Measurements from ENCODE around the gene ZBTB33.

Gene ZBTB33

GRCh38 chrX:120271218-120271617 lies 20.6 kb downstream of the ZBTB33 start:
- H3K36me3 ChIP-seq (ENCODE audit: low read length) = no peaks in the 10 kb centered on the region
- no peak overlapping the region for H2AFZ ChIP-seq (ENCODE audit: low read depth, low read length, severe bottlenecking)
- H3K4me3 ChIP-seq (ENCODE audit: insufficient read depth, low read length, poor library complexity, severe bottlenecking) = no peak overlapping the region
- H3K4me2 ChIP-seq (ENCODE audit: low read depth, low read length, poor library complexity, severe bottlenecking) = no peak overlapping the region
- no peaks in the 10 kb centered on the region for H3F3A ChIP-seq (ENCODE audit: insufficient read depth)
- no peaks in the 10 kb centered on the region for H4K20me1 ChIP-seq (ENCODE audit: low read depth, low read length)
- no peak for TF ChIP-seq EZH2phosphoT487 (conservative IDR thresholded peaks at IDR 0.05; ENCODE audit: low read length)
- TF ChIP-seq CTCF (IDR thresholded peaks at IDR 0.05; ENCODE audit: insufficient read depth, low read length, poor library complexity, severe bottlenecking) = no peak
- no peaks in the 10 kb centered on the region for H3K9me2 ChIP-seq (replicated peaks; ENCODE audit: insufficient read depth, low read length)
- H3K27me3 ChIP-seq (ENCODE audit: low read length) = no peaks in the 10 kb centered on the region
- H3K27ac ChIP-seq (ENCODE audit: low read depth, low read length) = no peak overlapping the region
- H3K9ac ChIP-seq (ENCODE audit: low read length) = no peak overlapping the region
- H3K79me2 ChIP-seq (ENCODE audit: insufficient read depth, low read length) = no peaks in the 10 kb centered on the region
- H3K9me3 ChIP-seq (ENCODE audit: insufficient read depth, low read length) = no peaks in the 10 kb centered on the region

GRCh38 chrX:120274145-120274544 lies 23.5 kb downstream of the ZBTB33 start:
- H4K20me1 ChIP-seq (ENCODE audit: low read depth, low read length) = no peaks in the 10 kb centered on the region
- no peaks in the 10 kb centered on the region for H3K9me2 ChIP-seq (replicated peaks; ENCODE audit: insufficient read depth, low read length)
- TF ChIP-seq EZH2phosphoT487 (conservative IDR thresholded peaks at IDR 0.05; ENCODE audit: low read length) (no peak), CTCF (IDR thresholded peaks at IDR 0.05; ENCODE audit: insufficient read depth, low read length, poor library complexity, severe bottlenecking) (no peak)
- no peak overlapping the region for H3K4me3 ChIP-seq (ENCODE audit: insufficient read depth, low read length, poor library complexity, severe bottlenecking)
- no peaks in the 10 kb centered on the region for H3K36me3 ChIP-seq (ENCODE audit: low read length)
- no peaks in the 10 kb centered on the region for H3K9me3 ChIP-seq (ENCODE audit: insufficient read depth, low read length)
- no peak overlapping the region for H3K27ac ChIP-seq (ENCODE audit: low read depth, low read length)
- no peaks in the 10 kb centered on the region for H3F3A ChIP-seq (ENCODE audit: insufficient read depth)
- no peaks in the 10 kb centered on the region for H3K79me2 ChIP-seq (ENCODE audit: insufficient read depth, low read length)
- no peak overlapping the region for H3K9ac ChIP-seq (ENCODE audit: low read length)
- no peaks in the 10 kb centered on the region for H3K27me3 ChIP-seq (ENCODE audit: low read length)
- H3K4me2 ChIP-seq (ENCODE audit: low read depth, low read length, poor library complexity, severe bottlenecking) = no peak overlapping the region
- H2AFZ ChIP-seq (ENCODE audit: low read depth, low read length, severe bottlenecking) = no peak overlapping the region

- Histone ChIP-seq H3K4me3 (ENCODE audit: insufficient read depth, low read length, poor library complexity, severe bottlenecking) (no peak overlapping the region), H3K4me2 (ENCODE audit: low read depth, low read length, poor library complexity, severe bottlenecking) (no peak overlapping the region), H3K9me3 (ENCODE audit: insufficient read depth, low read length) (no peaks in the 10 kb centered on the region), H4K20me1 (ENCODE audit: low read depth, low read length) (no peaks in the 10 kb centered on the region), H3K27ac (ENCODE audit: low read depth, low read length) (no peak overlapping the region), H3K79me2 (ENCODE audit: insufficient read depth, low read length) (no peaks in the 10 kb centered on the region), H3K9ac (ENCODE audit: low read length) (no peak overlapping the region), H3F3A (ENCODE audit: insufficient read depth) (no peaks in the 10 kb centered on the region), H2AFZ (ENCODE audit: low read depth, low read length, severe bottlenecking) (no peak overlapping the region), H3K36me3 (ENCODE audit: low read length) (no peaks in the 10 kb centered on the region), H3K9me2 (replicated peaks; ENCODE audit: insufficient read depth, low read length) (no peaks in the 10 kb centered on the region), H3K27me3 (ENCODE audit: low read length) (no peaks in the 10 kb centered on the region)
- TF ChIP-seq CTCF (IDR thresholded peaks at IDR 0.05; ENCODE audit: insufficient read depth, low read length, poor library complexity, severe bottlenecking) (no peak), EZH2phosphoT487 (conservative IDR thresholded peaks at IDR 0.05; ENCODE audit: low read length) (no peak)
Measured at GRCh38 chrX:120274958-120275357, 24.3 kb downstream of the ZBTB33 start.

Data from SU-DHL-6 (cell line).